ENCODE measurements around the gene ADAM22.
A peak's percentile ranks its signal among the peaks of the same experiment; 100 is the strongest.

Gene ADAM22

GRCh38 chr7:88208521-88208920 is 274.5 kb downstream of the ADAM22 start:
- DNase-seq (ENCODE audit: low read depth in 3 of 3, low spot score in 1 of 3): no peak

- no peak for DNase-seq (ENCODE audit: low read depth in 3 of 3, low spot score in 1 of 3)
Measured at GRCh38 chr7:88212918-88213317, 278.9 kb downstream of the ADAM22 start.

GRCh38 chr7:88214456-88214855 is 280.4 kb downstream of the ADAM22 start:
- DNase-seq (ENCODE audit: low read depth in 3 of 3, low spot score in 1 of 3): no peak

GRCh38 chr7:88215295-88215694 is 281.2 kb downstream of the ADAM22 start:
- no peak for DNase-seq (ENCODE audit: low read depth in 3 of 3, low spot score in 1 of 3)

- no peak for DNase-seq (ENCODE audit: low read depth in 3 of 3, low spot score in 1 of 3)
Measured at GRCh38 chr7:88216276-88216675, 282.2 kb downstream of the ADAM22 start.

GRCh38 chr7:88217675-88218428 is 283.8 kb downstream of the ADAM22 start:
- no peak for DNase-seq (ENCODE audit: low read depth in 3 of 3, low spot score in 1 of 3)

GRCh38 chr7:88218429-88218745 is 284.3 kb downstream of the ADAM22 start:
- DNase-seq (ENCODE audit: low read depth in 3 of 3, low spot score in 1 of 3): no peak

- peak in 1 of 3 donors; percentile 4 for DNase-seq (ENCODE audit: low read depth in 3 of 3, low spot score in 1 of 3)
Measured at GRCh38 chr7:88218836-88219605, 285.0 kb downstream of the ADAM22 start.

- peak; percentile 72 to 91 (median 83) for DNase-seq (ENCODE audit: low read depth in 3 of 3, low spot score in 1 of 3)
Measured at GRCh38 chr7:88219781-88220747, 286.0 kb downstream of the ADAM22 start, which contains the start of gene SRI. SRI (minus strand) TSS chr7:88220038; CDS start chr7:88220026, 12 bp downstream.

- no peak for DNase-seq (ENCODE audit: low read depth in 3 of 3, low spot score in 1 of 3)
Measured at GRCh38 chr7:88223265-88223664, 289.2 kb downstream of the ADAM22 start.

- no peak for DNase-seq (ENCODE audit: low read depth in 3 of 3, low spot score in 1 of 3)
Measured at GRCh38 chr7:88224601-88225275, 290.7 kb downstream of the ADAM22 start.

GRCh38 chr7:88226201-88226600 is 292.1 kb downstream of the ADAM22 start:
- DNase-seq (ENCODE audit: low read depth in 3 of 3, low spot score in 1 of 3): no peak

- no peak for DNase-seq (ENCODE audit: low read depth in 3 of 3, low spot score in 1 of 3)
Measured at GRCh38 chr7:88226886-88227516, 292.9 kb downstream of the ADAM22 start.

- DNase-seq (ENCODE audit: low read depth in 3 of 3, low spot score in 1 of 3): no peak
Measured at GRCh38 chr7:88229302-88229995, 295.4 kb downstream of the ADAM22 start.

GRCh38 chr7:88230646-88231045 is 296.6 kb downstream of the ADAM22 start:
- DNase-seq (ENCODE audit: low read depth in 3 of 3, low spot score in 1 of 3): no peak

- DNase-seq (ENCODE audit: low read depth in 3 of 3, low spot score in 1 of 3): no peak
Measured at GRCh38 chr7:88233828-88234227, 299.8 kb downstream of the ADAM22 start.

GRCh38 chr7:88239852-88240251 is 305.8 kb downstream of the ADAM22 start:
- no peak for DNase-seq (ENCODE audit: low read depth in 3 of 3, low spot score in 1 of 3)

- DNase-seq (ENCODE audit: low read depth in 3 of 3, low spot score in 1 of 3): no peak
Measured at GRCh38 chr7:88243345-88243909, 309.4 kb downstream of the ADAM22 start.

- DNase-seq (ENCODE audit: low read depth in 3 of 3, low spot score in 1 of 3): no peak
Measured at GRCh38 chr7:88244258-88244657, 310.2 kb downstream of the ADAM22 start.

Data from stimulated activated CD4-positive, alpha-beta T cell treated with anti-CD3 and anti-CD28 coated beads, TNF-alpha, amount 100 ng/mL, for 1 hour (primary cell).